HG02571 (cell line): ENCODE measurements around the gene SLC4A9.
A peak's percentile ranks its signal among the peaks of the same experiment; 100 is the strongest.
"Not testable (repeated sequence)": the region's sequence is repeated elsewhere in the genome, so short reads cannot be mapped to it uniquely, and the experiment has no call there.

Source experiments
- ATAC-seq: cut with Tn5 transposase; IDR thresholded peaks from one replicate; pipeline ENCODE4 v1.9.1; 2021; ENCODE audit warnings: mild to moderate bottlenecking, moderate library complexity; ENCODE audit not compliant: unreplicated experiment

SLC4A9 gene

DNA sequence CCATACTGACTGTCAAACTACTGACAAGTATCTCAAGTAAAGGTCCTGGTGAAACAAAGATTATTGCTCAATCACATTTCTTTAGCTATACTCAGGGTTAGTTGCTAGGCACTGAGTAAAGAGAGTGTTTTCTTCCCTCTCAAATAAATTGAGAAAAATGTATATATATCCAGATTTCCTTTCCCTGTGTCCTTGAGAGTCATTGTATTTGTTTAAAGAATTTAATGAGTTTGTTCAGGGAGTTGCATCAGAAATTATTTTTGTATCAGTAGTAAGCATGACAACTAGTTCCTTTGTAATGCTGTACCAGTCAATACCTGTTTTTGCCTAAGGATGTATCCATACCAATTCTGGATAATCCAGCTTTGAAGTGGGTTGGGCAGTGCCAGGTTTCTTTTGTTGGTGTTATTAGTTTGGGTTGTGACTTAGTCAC is 38.4 kb downstream of the SLC4A9 start:
- ATAC-seq, result no peak

GRCh38 chr5:140399979-140400729 is 40.2 kb downstream of the SLC4A9 start:
- peak; percentile 1 for ATAC-seq

GRCh38 chr5:140400730-140401361 is 40.9 kb downstream of the SLC4A9 start:
- peak; percentile 63 for ATAC-seq

- peak; percentile 88 for ATAC-seq
These were observed 41.6 kb downstream of the SLC4A9 start, which contains the start of gene ANKHD1 for GRCh38 chr5:140401362-140402257. Gene ANKHD1 (plus strand): TSS chr5:140401833. CDS start chr5:140401968, 135 bp downstream.

DNA sequence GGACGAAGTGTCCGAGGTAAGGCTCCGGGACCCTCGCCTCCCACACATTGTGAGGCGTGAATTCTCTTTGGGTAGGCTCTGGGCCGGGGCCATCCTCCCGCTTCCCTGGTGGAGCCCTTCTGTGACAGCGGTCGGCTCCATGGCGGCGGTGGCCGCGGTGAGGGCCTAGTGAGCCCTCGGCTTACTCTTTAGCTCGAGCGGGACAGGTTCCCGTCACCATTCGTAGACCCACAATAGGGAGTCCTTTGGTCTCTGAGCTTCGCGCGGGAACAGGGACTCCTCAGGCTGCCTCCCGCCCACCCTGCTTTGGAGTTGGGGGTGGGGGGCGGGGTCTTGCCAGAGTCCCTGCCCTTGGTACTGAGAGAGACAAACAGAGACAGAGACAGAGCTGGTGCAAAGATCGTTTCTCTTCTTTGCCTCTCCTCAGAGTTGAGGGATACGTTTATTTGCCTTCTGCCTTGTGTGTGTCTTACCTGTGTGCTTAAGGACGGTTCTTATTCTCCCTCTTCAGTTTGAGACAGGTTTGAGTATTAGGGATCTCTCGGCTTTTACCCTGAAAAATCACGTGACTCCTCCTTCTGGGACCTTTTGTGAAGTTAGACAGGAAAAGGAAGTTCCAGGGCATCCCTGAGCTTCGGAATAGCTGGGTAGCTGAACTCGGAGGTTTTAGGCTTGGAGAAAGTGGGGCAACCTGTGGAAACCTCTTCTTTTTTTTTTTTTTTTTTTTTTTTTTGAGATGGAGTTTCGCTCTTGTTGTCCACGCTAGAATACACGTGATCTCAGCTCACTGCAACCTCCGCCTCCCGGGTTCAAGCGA is 42.5 kb downstream of the SLC4A9 start:
- no peak for ATAC-seq

GRCh38 chr5:140403613-140404012 is 43.6 kb downstream of the SLC4A9 start:
- ATAC-seq, result no peak

DNA sequence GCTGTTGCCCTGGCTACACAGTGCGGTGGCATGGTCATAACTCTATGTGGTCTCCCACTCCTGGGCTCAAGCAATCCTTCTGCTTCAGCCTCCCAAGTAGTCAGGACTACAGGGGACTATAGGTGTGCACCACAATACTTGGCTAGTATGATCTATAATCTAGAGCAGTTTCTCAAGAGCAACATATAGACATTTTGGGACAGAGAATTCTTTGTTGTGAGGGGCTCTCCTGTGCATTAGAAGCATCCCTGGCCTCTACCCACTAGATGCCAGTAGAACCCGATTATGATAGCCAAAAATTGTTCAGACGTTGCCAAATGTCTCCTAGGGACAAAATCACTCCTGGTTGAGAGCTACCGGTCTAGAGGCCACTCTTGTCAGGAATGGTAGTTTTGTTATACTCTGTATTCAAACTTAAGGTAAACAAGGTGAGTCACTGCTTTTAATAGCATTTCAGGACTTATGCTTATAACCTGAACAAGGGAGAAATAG is 48.8 kb downstream of the SLC4A9 start:
- no peak for ATAC-seq

GRCh38 chr5:140413230-140413629 is 53.2 kb downstream of the SLC4A9 start:
- no peak for ATAC-seq

GRCh38 chr5:140417235-140417634 is 57.2 kb downstream of the SLC4A9 start:
- ATAC-seq, result no peak

DNA sequence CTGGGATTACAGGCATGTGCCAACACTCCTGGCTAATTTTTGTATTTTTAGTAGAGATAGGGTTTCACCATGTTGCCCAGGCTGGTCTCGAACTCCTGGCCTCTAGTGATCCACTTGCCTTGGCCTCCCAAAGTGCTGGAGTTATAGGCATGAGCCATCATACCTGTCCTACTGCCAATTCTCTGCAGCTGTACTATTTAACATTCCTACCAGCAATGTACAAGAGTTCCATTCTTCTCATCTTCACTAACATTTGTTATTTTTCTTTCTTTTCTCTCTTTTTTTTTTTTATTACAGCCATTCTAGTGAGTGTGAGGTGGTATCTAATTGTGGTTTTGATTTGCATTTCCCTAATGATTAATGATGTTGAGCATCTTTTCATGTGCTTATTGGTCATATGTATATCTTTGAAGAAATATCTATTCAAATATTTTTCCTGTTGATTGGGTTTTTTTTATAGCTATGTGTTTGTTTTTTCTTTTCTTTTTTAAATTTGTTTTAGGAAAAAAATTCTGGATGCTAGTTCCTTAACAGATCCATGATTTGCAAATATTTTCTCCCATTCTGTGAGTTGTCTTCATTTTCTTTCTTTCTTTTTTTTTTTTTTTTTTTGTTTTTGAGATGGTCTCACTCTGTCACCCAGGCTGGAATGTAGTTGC is 59.0 kb downstream of the SLC4A9 start:
- ATAC-seq, result no peak

DNA sequence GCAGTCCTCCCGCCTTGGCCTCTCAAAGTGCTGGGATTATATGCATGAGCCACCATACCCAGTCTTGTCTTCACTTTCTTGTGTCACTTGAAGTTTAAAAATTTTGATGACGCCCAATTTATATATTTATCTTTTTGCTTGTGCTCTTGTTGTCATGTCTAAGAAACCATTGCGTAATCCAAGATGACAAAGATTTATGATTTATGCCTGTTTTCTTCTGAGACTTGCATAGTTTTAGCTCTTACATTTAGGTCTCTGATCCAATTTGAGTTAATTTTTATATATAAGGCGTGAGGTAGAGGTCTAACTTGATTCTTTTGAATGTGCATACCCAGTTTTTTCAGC is 60.2 kb downstream of the SLC4A9 start:
- no peak for ATAC-seq

DNA sequence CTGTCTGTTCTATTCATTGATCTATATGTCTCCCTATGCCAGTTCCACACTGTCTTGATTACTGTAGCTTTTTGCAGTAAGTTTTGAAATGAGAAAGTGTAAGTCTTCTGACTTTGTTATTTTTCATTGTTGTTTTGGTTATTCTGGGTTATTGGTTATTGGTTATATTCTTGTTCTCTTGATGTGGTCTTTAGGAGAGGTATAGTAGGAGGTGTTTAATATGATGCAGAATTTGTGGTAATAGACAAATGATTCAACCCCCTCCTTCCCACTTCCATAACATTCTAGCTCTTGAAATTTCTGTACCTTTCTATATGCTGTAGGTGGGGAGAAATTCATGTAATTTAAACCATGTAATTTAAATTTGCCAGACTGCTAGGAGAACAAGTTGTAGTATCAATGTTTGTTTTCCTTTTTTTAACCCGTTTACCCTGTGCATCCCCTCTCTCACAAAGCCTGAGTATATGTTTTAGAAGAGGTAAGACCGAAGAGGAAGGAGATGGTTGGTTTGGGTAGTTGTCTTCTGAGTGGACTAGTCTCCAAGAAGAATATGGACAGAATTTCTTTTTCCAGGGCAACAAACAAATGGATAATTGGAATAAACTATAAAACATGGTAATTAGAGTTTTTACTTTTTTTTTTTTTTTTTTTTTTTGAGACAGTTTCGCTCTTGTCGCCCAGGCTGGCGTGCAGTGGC is 60.8 kb downstream of the SLC4A9 start:
- no peak for ATAC-seq

- not testable (repeated sequence) for ATAC-seq
These were observed 61.4 kb downstream of the SLC4A9 start for GRCh38 chr5:140421375-140421774.

GRCh38 chr5:140423609-140424008 is 63.6 kb downstream of the SLC4A9 start:
- no peak for ATAC-seq

DNA sequence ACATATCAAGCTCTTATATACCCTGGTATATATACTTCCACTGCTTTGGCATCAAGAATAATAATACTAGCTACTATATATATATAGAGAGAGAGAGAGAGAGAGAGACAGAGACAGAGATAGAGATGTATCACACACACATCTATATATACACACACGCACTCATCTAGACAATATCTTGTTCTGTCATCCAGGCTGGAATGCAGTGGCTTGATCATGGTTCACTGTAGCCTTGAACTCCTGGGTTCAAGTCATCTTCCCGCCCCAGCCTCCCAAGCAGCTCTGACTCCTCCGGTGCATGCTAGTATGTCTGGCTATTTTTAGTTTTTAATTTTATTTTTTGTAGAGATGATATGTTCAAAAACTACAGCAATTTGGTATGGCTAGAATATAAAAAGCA is 64.1 kb downstream of the SLC4A9 start:
- ATAC-seq, result no peak
